GM23338 (cell line): Measurements from ENCODE around the gene CCS. TPM values are rescaled to one million over a fixed set of nuclear protein-coding genes. Genes with fewer than 3 reads are reported as not detected.
"Not testable (repeated sequence)": the region's sequence is repeated elsewhere in the genome, so short reads cannot be mapped to it uniquely, and the experiment has no call there.

Source experiments
- ATAC-seq: fragments of 200-7000 bp; cut with Tn5 transposase; 3 replicates; pipeline ENCODE4 v1.9.1; 2020
- DNase-seq: peaks from one replicate; pipeline ENCODE4 v3.0.0-alpha.2; 2015; ENCODE audit warnings: low spot score
- H2AFZ ChIP-seq: fragments of 200-600 bp; sonication (generic); 2 replicates; pipeline ENCODE4 v1.8.0; 2016; ENCODE audit warnings: antibody characterized with exemption, mild to moderate bottlenecking, moderate library complexity
- H3F3A ChIP-seq: fragments of 200-600 bp; sonication (generic); replicated peaks from 2 replicates; pipeline ENCODE4 v1.8.0; 2017; ENCODE audit warnings: antibody characterized with exemption, mixed run types, low read depth
- H3K27ac ChIP-seq: fragments of 200-600 bp; sonication (generic); 2 replicates; pipeline ENCODE4 v1.6.1; 2016; ENCODE audit warnings: low read depth
- H3K27me3 ChIP-seq: fragments of 200-600 bp; sonication (generic); 2 replicates; pipeline ENCODE4 v1.8.0; 2016; ENCODE audit warnings: mild to moderate bottlenecking, mixed run types, moderate library complexity; ENCODE audit not compliant: insufficient read depth
- H3K36me3 ChIP-seq: fragments of 200-600 bp; sonication (generic); 2 replicates; pipeline ENCODE4 v1.8.0; 2016; ENCODE audit warnings: mild to moderate bottlenecking; ENCODE audit not compliant: insufficient read depth
- H3K4me1 ChIP-seq: fragments of 200-600 bp; sonication (generic); 2 replicates; pipeline ENCODE4 v1.8.0; 2016; ENCODE audit warnings: mild to moderate bottlenecking, moderate library complexity; ENCODE audit not compliant: insufficient read depth
- H3K4me2 ChIP-seq: fragments of 200-600 bp; sonication (generic); 2 replicates; pipeline ENCODE4 v1.7.1; 2017; ENCODE audit warnings: mixed run types
- H3K4me3 ChIP-seq: fragments of 200-600 bp; sonication (generic); 2 replicates; pipeline ENCODE4 v1.6.1; 2016; ENCODE audit warnings: mixed run types
- H3K79me2 ChIP-seq: fragments of 200-600 bp; sonication (generic); replicated peaks from 2 replicates; pipeline ENCODE4 v1.8.0; 2017; ENCODE audit warnings: mild to moderate bottlenecking; ENCODE audit not compliant: insufficient read depth
- H3K9me2 ChIP-seq: fragments of 200-600 bp; sonication (generic); 2 replicates; pipeline ENCODE4 v1.8.0; 2017; ENCODE audit not compliant: insufficient read depth
- H4K20me1 ChIP-seq: fragments of 200-600 bp; sonication (generic); replicated peaks from 2 replicates; pipeline ENCODE4 v1.8.0; 2017; ENCODE audit warnings: mild to moderate bottlenecking; ENCODE audit not compliant: insufficient read depth
- H3K27ac Mint-ChIP-seq: 2 replicates; pipeline ENCODE4 v1.8.0; 2020; ENCODE audit warnings: inconsistent platforms, mild to moderate bottlenecking, moderate library complexity, mixed read lengths
- H3K27me3 Mint-ChIP-seq: 3 replicates; pipeline ENCODE4 v1.8.0; 2022; ENCODE audit warnings: low read depth, mild to moderate bottlenecking, moderate library complexity, mixed read lengths, inconsistent platforms; ENCODE audit not compliant: insufficient read depth, poor library complexity
- H3K36me3 Mint-ChIP-seq: 3 replicates; pipeline ENCODE4 v1.8.0; 2021; ENCODE audit warnings: low read depth, mild to moderate bottlenecking, inconsistent platforms, moderate library complexity, mixed read lengths
- H3K4me1 Mint-ChIP-seq: 3 replicates; pipeline ENCODE4 v1.8.0; 2020; ENCODE audit warnings: mild to moderate bottlenecking, inconsistent platforms, mixed read lengths
- H3K4me3 Mint-ChIP-seq: 3 replicates; pipeline ENCODE4 v1.8.0; 2021; ENCODE audit warnings: moderate library complexity, mild to moderate bottlenecking, inconsistent platforms, mixed read lengths
- H3K9me3 Mint-ChIP-seq: 3 replicates; pipeline ENCODE4 v1.8.0; 2020; ENCODE audit warnings: moderate library complexity, mild to moderate bottlenecking, inconsistent platforms, mixed read lengths
- NANOG ChIP-seq: IDR thresholded peaks from 2 replicates; pipeline ENCODE4 v1.6.1; 2016; ENCODE audit warnings: antibody characterized with exemption, borderline replicate concordance
- ZNF114 ChIP-seq: fragments of 250-450 bp; sonication (Bioruptor Pico); IDR thresholded peaks from 2 replicates; pipeline ENCODE4 v1.5.0; 2020; ENCODE audit warnings: mild to moderate bottlenecking, moderate library complexity
- ZNF462 ChIP-seq: fragments of 250-450 bp; sonication (Bioruptor Pico); IDR thresholded peaks from 2 replicates; pipeline ENCODE4 v1.5.0; 2020; ENCODE audit warnings: mild to moderate bottlenecking, moderate library complexity
- polyA plus RNA-seq: library from polyadenylated mRNA; unstranded; fragments of >200 nt; fragmentation: Nextera tagmentation; extraction: Ambion mirVana; gene quantifications from 2 replicates; pipeline ENCODE4 v1.2.1, GENCODE V29; 2016
- total RNA-seq: library from RNA; depleted of rRNA; stranded (reverse); fragments of >200 nt; shearing (Covaris generic); gene quantifications from 2 replicates; pipeline ENCODE4 v1.2.3, GENCODE V29; 2014

CCS gene
- total and polyA plus RNA-seq, 2 experiments from 2014 or later: 36.1 to 60.7 TPM

GRCh38 chr11:66581261-66581660 is 11.7 kb upstream of the CCS start (continued):
- TF ChIP-seq ZNF462 (CRISPR knock-in tag) (no peak), NANOG (no peak), ZNF114 (CRISPR knock-in tag) (no peak)

DNA sequence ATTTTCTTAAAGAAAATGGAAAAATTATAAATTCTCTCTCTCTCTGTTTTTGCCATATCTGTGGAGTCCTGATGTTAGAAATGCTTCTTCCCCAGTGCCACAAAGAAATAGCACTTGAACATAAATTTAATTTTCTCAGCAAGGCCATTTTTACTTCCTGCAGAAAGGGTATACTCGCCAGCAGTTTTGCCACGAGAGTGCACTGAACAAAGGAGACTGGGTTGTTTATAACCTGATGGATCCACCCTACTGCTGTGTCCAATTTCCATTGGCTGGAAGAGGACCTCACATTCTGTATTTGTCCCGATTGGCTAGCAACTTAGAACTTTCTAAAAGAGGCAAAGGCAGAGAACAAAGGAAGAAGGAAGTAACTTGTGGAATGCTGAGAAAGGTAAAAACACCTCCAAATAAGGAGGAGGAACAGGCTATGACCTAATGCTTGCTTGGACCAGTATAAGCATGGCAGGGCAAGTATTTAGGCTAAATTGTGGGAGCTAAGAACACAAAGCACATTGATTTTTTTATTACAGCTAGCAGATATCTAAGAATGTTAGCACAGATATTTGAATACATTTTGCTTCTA is 10.3 kb upstream of the CCS start:
- H3K9me3 Mint-ChIP-seq: peaks cover 55% of the 10 kb centered on the region
- H3K79me2 ChIP-seq, H3K4me2 ChIP-seq, H3K36me3 ChIP-seq, H3K27ac ChIP-seq, H3K4me1 ChIP-seq, H3K4me1 Mint-ChIP-seq, H3K4me3 Mint-ChIP-seq, H3K4me3 ChIP-seq, H3K9me2 ChIP-seq, H3K27me3 ChIP-seq, H3F3A ChIP-seq, H4K20me1 ChIP-seq, DNase-seq, H2AFZ ChIP-seq, H3K27ac Mint-ChIP-seq, ATAC-seq: not testable (repeated sequence)
- H3K27me3 Mint-ChIP-seq: peaks cover 12% of the 10 kb centered on the region
- H3K36me3 Mint-ChIP-seq: peaks cover 24% of the 10 kb centered on the region

GRCh38 chr11:66585447-66585846 is 7.5 kb upstream of the CCS start:
- H3K9me3 Mint-ChIP-seq: peaks cover 64% of the 10 kb centered on the region
- not testable (repeated sequence) for H2AFZ ChIP-seq, H4K20me1 ChIP-seq, H3K27me3 Mint-ChIP-seq, H3K4me1 ChIP-seq, H3K36me3 ChIP-seq, ATAC-seq, H3K27me3 ChIP-seq, H3K4me1 Mint-ChIP-seq, H3K4me3 ChIP-seq, DNase-seq, H3K4me2 ChIP-seq, H3F3A ChIP-seq, H3K79me2 ChIP-seq, H3K27ac Mint-ChIP-seq, H3K9me2 ChIP-seq, H3K27ac ChIP-seq, H3K4me3 Mint-ChIP-seq
- H3K36me3 Mint-ChIP-seq: peaks cover 27% of the 10 kb centered on the region
